AG04450 (cell line): Measurements from ENCODE around the gene TFPI. TPM values are rescaled to one million over a fixed set of nuclear protein-coding genes. Genes with fewer than 3 reads are reported as not detected.

Experiments used
- CTCF ChIA-PET: fragments of 300-600, 350-600 bp; formaldehyde crosslinking; extraction: SDS; loops from one replicate; lab custom pipeline; 2022; ENCODE audit warnings: antibody characterized with exemption, inconsistent platforms; lab: Charles Lee
- POLR2A ChIA-PET: fragments of 350-600 bp; formaldehyde crosslinking; extraction: SDS; loops from one replicate; lab custom pipeline; 2021; ENCODE audit warnings: antibody characterized with exemption, inconsistent platforms; lab: Yijun Ruan, JAX
- DNase-seq: peaks from one replicate; pipeline ENCODE4 v3.0.0-alpha.2; 2011; ENCODE audit warnings: low read depth, low spot score
- H3K27ac ChIP-seq: one replicate; pipeline ENCODE4 v1.5.1; 2012; ENCODE audit warnings: low read depth, low read length, control low read depth
- H3K27me3 ChIP-seq: one replicate; pipeline ENCODE4 v1.6.0; 2012; ENCODE audit warnings: low read length; ENCODE audit not compliant: control insufficient read depth, insufficient read depth
- H3K4me3 ChIP-seq: 2 replicates; pipeline ENCODE4 v1.5.1; 2011; ENCODE audit warnings: mild to moderate bottlenecking, low read depth, low read length, control low read depth
- H3K9me3 ChIP-seq: 2 replicates; pipeline ENCODE4 v1.5.1; 2012; ENCODE audit warnings: low read length; ENCODE audit not compliant: control insufficient read depth, insufficient read depth
- polyA plus RNA-seq: library from polyadenylated mRNA; depleted of rRNA; stranded (reverse); fragments of >200 nt; gene quantifications from 2 replicates; pipeline ENCODE4 v1.2.3, GENCODE V29; 2011
- TF ChIP-seq, protein P1 (sequence below): IDR thresholded peaks from 2 replicates; pipeline ENCODE4 v1.5.1; 2011; ENCODE audit warnings: low read depth, low read length, control low read depth, inconsistent platforms

The TFPI gene
- polyA plus RNA-seq, 1 experiment, result 91.2 TPM

- H3K4me3 ChIP-seq, result no peak overlapping the region
- TF ChIP-seq, protein P1, sequence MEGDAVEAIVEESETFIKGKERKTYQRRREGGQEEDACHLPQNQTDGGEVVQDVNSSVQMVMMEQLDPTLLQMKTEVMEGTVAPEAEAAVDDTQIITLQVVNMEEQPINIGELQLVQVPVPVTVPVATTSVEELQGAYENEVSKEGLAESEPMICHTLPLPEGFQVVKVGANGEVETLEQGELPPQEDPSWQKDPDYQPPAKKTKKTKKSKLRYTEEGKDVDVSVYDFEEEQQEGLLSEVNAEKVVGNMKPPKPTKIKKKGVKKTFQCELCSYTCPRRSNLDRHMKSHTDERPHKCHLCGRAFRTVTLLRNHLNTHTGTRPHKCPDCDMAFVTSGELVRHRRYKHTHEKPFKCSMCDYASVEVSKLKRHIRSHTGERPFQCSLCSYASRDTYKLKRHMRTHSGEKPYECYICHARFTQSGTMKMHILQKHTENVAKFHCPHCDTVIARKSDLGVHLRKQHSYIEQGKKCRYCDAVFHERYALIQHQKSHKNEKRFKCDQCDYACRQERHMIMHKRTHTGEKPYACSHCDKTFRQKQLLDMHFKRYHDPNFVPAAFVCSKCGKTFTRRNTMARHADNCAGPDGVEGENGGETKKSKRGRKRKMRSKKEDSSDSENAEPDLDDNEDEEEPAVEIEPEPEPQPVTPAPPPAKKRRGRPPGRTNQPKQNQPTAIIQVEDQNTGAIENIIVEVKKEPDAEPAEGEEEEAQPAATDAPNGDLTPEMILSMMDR, result no peak
- DNase-seq, result no peak
- no peaks in the 10 kb centered on the region for H3K9me3 ChIP-seq
- ChIA-PET POLR2A (no interaction called here), CTCF (interaction anchor here (0.6 to 8.6 kb wide), 2 partner anchors 79 to 365 kb away, joined by 3 to 792 read pairs; no protein-coding TSS in a partner anchor)
- no peak overlapping the region for H3K27ac ChIP-seq
- H3K27me3 ChIP-seq, result no peaks in the 10 kb centered on the region
Observed at GRCh38 chr2:187503700-187504099, 50.5 kb downstream of the TFPI start.

GRCh38 chr2:187502467-187502866 is 51.8 kb downstream of the TFPI start:
- DNase-seq, result no peak
- ChIA-PET CTCF (interaction anchor here (0.7 to 8.6 kb wide), 3 partner anchors 80 to 341 kb away, joined by 3 to 792 read pairs (median 6); no protein-coding TSS in a partner anchor), POLR2A (no interaction called here)
- Histone ChIP-seq H3K27ac (no peak overlapping the region), H3K9me3 (no peaks in the 10 kb centered on the region), H3K4me3 (no peak overlapping the region), H3K27me3 (no peaks in the 10 kb centered on the region)
- TF ChIP-seq, protein P1, result no peak

DNA sequence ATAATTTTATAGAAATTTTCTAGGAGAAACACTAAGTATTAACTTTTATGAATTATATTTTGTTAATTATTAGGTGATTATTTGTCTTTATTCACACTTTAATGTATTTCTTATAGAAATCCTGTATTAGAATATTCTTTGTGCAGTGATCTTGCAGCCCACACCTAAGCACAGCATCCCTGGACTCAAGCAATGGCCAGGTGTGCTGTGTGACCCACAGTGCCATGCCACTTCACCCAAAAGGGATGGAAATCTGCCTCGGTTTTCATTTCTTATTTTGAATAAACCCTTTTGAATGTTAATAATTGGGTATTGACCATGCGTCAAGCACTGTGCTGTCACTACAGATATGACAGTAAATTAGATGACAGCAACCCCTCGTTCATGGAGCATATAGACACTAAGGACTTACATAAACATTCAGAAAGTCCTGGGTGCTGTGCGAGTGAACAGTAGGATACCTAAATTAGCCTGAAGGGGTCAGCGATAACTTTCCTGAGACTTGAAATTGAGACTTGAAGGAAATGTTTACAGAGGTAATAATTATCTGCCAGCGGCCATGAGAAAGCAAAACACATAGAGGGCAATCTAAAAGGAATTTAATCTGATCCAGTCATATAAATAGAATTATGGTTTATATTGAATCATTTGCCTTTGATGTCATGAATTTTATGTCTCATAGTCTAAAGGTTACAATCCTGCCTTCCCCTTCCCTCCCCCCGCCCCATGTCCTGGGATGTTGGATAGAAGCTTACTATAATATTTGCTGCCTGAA is 53.5 kb downstream of the TFPI start:
- peak; percentile 27 for DNase-seq
- H3K9me3 ChIP-seq, result no peaks in the 10 kb centered on the region
- no peak overlapping the region for H3K27ac ChIP-seq
- no peak overlapping the region for H3K4me3 ChIP-seq
- TF ChIP-seq, protein P1, result peak; percentile 35
- ChIA-PET POLR2A (interaction anchor here (1.0 kb wide), 1 partner anchor 47 kb away, joined by 6 read pairs; no protein-coding TSS in a partner anchor), CTCF (interaction anchor here (0.5 to 8.6 kb wide), 62 partner anchors 8 to 1912 kb away, joined by 3 to 792 read pairs (median 5); partner anchors contain the start of genes CALCRL and TFPI)
- no peaks in the 10 kb centered on the region for H3K27me3 ChIP-seq

DNA sequence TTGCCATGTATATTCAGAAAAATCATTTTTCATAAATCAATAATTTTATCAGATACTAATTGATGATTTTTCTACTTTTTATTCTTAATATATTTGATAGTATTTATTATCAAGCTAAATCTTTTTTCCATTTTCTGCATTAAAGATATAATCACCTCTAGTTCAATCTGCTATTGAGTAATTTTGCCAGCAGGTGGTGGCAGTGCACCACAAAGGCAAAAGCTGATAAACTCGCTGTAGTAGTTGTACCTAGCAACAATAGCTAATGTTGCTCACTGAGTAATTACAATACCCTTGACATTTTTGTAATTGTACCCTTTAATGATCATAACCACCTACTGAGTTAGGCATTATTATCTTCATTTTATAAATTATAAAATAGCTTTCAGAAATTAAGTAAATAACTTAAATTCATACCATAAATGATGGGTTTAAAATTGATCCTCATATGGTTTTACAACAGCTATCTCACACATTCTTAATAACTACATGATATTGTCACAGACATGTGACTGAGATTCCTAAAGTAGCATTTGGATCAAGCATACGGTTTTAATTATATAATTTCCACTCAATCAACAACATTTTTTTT is 54.2 kb downstream of the TFPI start:
- no peak overlapping the region for H3K27ac ChIP-seq
- TF ChIP-seq, protein P1, result peak; percentile 90
- DNase-seq, result peak; percentile 29

More for the DNA sequence above, 54.2 kb downstream of the TFPI start:
- H3K27me3 ChIP-seq, result no peaks in the 10 kb centered on the region
- no peaks in the 10 kb centered on the region for H3K9me3 ChIP-seq
- ChIA-PET POLR2A (interaction anchor here (1.0 kb wide), 1 partner anchor 48 kb away, joined by 6 read pairs; no protein-coding TSS in a partner anchor), CTCF (interaction anchor here (0.5 to 8.6 kb wide), 84 partner anchors 9 to 1914 kb away, joined by 3 to 792 read pairs (median 4); partner anchors contain the start of genes CALCRL and TFPI)
- no peak overlapping the region for H3K4me3 ChIP-seq
